Measurements from ENCODE around the gene USF1.

DNA sequence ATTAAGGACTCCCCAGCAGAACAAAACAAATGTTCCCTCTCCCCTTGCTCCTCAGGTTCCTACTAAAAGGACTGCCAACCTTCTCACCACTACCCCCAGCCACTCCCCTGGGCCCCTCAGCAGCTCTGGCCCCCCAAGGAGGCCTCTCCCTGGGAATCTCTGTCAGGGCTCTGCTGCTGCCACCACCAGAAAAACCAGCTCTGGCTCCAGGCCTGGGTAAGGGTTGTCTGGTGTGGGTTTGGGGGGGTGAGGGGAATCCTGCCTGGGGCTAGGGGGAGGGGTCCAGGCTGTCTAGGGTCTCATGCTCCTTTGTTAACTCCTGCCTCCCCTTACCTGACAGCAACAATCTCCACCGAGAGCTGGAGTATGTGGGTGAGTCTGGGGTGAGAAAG is 38.8 kb upstream of the USF1 start:
- TF ChIP-seq, protein P1, sequence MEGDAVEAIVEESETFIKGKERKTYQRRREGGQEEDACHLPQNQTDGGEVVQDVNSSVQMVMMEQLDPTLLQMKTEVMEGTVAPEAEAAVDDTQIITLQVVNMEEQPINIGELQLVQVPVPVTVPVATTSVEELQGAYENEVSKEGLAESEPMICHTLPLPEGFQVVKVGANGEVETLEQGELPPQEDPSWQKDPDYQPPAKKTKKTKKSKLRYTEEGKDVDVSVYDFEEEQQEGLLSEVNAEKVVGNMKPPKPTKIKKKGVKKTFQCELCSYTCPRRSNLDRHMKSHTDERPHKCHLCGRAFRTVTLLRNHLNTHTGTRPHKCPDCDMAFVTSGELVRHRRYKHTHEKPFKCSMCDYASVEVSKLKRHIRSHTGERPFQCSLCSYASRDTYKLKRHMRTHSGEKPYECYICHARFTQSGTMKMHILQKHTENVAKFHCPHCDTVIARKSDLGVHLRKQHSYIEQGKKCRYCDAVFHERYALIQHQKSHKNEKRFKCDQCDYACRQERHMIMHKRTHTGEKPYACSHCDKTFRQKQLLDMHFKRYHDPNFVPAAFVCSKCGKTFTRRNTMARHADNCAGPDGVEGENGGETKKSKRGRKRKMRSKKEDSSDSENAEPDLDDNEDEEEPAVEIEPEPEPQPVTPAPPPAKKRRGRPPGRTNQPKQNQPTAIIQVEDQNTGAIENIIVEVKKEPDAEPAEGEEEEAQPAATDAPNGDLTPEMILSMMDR (conservative IDR thresholded peaks at IDR 0.05; ENCODE audit: low read length), result no peak
- no peak for TF ChIP-seq EZH2phosphoT487 (IDR thresholded peaks at IDR 0.05; ENCODE audit: borderline replicate concordance)

Data from Loucy (cell line).